AG09309 (cell line): Measurements from ENCODE around the gene LMOD3.

ENCODE experiments used
- DNase-seq: peaks from one replicate; pipeline ENCODE4 v3.0.0-alpha.2; 2010; ENCODE audit warnings: low read depth
- H3K4me3 ChIP-seq: 2 replicates; pipeline ENCODE4 v1.5.1; 2011; ENCODE audit warnings: mild to moderate bottlenecking, low read depth, low read length, moderate library complexity; ENCODE audit not compliant: control insufficient read depth
- TF ChIP-seq, protein P1 (sequence below): IDR thresholded peaks from 2 replicates; pipeline ENCODE4 v1.5.1; 2011; ENCODE audit warnings: mild to moderate bottlenecking, low read depth, low read length, inconsistent platforms; ENCODE audit not compliant: insufficient read depth, control insufficient read depth; ENCODE audit errors: missing control alignments

Gene LMOD3

GRCh38 chr3:69085833-69086722 lies 36.3 kb downstream of the LMOD3 start:
- peak; percentile 62 for DNase-seq
- TF ChIP-seq, protein P1, sequence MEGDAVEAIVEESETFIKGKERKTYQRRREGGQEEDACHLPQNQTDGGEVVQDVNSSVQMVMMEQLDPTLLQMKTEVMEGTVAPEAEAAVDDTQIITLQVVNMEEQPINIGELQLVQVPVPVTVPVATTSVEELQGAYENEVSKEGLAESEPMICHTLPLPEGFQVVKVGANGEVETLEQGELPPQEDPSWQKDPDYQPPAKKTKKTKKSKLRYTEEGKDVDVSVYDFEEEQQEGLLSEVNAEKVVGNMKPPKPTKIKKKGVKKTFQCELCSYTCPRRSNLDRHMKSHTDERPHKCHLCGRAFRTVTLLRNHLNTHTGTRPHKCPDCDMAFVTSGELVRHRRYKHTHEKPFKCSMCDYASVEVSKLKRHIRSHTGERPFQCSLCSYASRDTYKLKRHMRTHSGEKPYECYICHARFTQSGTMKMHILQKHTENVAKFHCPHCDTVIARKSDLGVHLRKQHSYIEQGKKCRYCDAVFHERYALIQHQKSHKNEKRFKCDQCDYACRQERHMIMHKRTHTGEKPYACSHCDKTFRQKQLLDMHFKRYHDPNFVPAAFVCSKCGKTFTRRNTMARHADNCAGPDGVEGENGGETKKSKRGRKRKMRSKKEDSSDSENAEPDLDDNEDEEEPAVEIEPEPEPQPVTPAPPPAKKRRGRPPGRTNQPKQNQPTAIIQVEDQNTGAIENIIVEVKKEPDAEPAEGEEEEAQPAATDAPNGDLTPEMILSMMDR = no peak
- H3K4me3 ChIP-seq = peak overlapping the region; percentile 99

DNA sequence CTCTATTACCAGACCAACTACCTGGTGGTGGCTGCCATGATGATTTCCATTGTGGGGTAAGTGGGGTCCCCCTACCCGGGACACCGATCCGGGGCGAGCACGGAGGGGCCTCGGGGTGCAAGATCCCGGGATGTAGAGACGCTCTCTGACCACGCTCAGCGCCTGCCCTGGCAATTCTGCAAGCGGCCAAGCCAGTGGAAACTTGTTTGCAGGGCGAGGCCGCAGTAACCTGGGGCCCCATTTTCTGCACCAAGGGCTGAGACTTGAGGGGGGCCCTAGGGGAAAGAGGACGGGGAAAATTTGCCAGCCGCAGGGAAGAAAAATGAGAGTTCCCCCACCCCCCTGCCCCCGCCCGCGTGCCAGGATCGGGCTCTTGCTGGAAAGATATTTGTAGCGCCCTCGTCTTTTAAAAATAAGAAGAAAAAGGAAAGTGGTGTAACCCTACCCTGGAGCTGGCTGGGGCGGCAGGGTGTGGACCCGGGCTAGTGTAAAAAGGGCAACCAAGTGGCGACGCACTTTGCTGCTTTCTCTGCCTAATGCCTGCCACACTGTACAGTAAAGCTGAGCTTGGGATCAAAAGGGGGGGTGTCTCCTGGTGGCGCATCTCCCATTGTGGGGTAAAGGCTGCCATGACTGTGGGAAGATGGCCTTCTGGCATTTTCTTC lies 37.1 kb downstream of the LMOD3 start:
- peak overlapping the region; percentile 99 for H3K4me3 ChIP-seq
- no peak for DNase-seq
- TF ChIP-seq, protein P1 = no peak

DNA sequence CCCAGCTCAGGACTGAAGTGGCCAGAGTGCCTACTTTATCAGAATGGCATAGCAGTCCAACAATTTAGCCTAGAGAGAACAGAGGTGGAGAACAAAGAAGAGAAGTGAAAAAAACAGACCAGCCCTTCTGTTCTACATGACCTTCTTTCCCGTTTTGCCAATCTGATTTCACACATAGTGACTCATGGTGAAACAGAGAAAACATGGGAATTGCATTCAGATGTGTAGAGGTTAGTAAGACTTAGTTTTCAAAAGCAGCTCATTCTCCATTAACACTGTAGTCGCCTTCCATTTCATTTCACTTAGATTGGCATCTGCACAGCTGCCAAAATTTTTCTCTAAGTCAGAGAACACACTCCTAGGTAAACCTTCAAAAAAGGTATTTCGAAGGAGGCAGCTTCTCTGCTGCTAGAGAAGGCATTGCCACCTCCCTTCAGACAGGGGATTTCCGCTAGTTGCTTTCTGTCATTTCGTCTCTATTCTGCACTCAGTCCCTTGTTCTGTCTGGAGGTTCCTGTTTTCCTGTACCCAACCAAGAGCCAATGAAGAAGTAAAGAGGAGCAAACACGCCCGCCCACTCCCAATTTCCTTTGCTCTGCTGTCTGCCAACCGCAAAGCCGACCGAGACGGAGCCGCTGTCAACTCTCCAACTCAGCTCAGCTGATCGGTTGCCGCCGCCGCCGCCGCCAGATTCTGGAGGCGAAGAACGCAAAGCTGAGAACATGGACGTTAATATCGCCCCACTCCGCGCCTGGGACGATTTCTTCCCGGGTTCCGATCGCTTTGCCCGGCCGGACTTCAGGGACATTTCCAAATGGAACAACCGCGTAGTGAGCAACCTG lies 37.8 kb downstream of the LMOD3 start, which contains the start of gene ARL6IP5:
TSS of gene ARL6IP5 (plus strand) at position 612 of the 842 bp plus-strand sequence. CDS start at position 723, 111 bp downstream.
- DNase-seq = peak; percentile 63
- TF ChIP-seq, protein P1 = no peak
- peak within 1 kb of the TSS; percentile 99 for H3K4me3 ChIP-seq

DNA sequence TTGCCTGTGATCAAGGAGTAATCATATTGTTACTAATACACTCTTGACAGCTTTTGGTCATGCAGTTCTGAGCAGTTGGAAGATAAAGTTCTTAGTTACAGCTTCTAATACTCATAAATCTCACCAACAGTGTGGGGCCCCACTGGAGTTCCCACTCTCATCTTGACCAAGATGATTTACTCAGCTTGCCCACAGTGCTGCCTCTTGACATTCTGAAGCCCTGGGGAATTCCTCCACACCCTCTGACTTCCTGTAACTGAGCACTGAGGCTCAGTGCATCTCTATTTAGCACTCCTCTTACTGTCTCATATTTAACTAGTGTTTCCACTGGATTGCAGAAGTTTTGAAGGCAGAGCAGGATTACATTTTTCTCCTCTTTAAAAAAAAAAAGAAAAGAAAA lies 39.6 kb downstream of the LMOD3 start:
- TF ChIP-seq, protein P1 = no peak
- DNase-seq = peak; percentile 81
- H3K4me3 ChIP-seq = no peak overlapping the region

DNA sequence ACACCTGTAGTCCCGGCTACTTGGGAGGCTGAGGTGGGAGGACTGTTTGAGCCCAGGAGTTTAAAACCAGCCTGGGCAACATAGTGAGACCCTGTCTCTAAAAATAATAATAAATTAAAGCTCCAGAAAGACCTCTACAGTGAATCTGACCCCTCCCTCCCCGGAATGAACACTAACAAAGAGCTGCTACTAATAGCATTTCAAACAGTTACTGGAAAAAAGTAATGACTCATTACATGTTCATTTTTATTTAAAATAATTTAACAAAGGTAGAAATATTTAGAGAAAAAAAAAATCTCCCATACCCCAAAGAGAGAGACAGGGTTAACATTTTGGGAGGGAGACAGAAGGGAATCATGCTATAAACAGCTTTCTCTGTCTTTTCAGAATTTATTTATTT lies 40.0 kb downstream of the LMOD3 start:
- H3K4me3 ChIP-seq = no peak overlapping the region
- TF ChIP-seq, protein P1 = no peak
- no peak for DNase-seq
